Stimulated activated CD4-positive, alpha-beta T cell treated with anti-CD3 and anti-CD28 coated beads, Interleukin-4, amount 100 ng/mL, for 48 hours (primary cell): ENCODE data around the gene FBLN5.
"Not testable (repeated sequence)": the region's sequence is repeated elsewhere in the genome, so short reads cannot be mapped to it uniquely, and the experiment has no call there.

Source experiments
- DNase-seq, 2 donors: peaks; one replicate each; pipeline ENCODE4 v3.0.0-alpha.2; 2020; ENCODE audit warnings: low read depth in 2 of 2

FBLN5 gene

DNA sequence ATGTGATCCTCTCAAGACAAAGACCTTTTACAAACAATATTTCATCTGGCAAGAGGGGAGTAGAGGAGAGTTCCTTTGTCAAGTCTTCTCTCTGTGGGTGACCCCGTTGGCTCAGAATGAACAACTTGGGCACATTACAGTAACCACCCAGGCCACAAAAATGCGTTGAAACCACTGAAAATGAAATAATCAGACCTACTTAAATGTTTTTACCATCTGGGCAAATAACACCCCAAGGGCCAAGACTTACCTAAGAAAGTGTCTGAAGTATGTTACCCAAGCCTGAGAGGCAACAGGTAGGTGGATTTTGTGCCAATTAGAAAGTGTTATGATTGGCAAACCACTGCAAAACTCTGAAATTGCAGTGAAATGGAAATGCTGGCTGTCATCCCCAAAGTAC is 81.4 kb downstream of the FBLN5 start:
- DNase-seq, result no peak

GRCh38 chr14:91862417-91862816 is 85.1 kb downstream of the FBLN5 start:
- DNase-seq, result no peak

DNA sequence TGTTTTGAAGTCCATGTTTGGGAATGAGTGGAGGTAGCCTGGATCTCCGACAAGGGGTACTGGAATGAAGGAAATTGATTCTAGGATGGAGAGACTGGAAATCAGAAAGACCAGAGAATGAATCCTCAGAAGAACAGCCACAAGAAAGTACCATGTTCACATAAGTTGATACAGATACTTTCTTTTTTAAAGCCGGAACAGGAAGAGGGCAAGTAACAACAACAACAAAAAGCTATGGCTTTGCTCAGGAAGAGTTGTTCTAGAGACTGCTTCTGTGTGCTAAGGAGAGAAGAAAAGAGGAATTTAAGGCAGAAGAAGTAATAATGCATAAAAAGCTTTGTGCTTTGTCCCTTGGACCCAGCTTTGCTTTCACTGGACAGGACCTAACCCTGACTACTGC is 86.4 kb downstream of the FBLN5 start:
- no peak for DNase-seq

- DNase-seq, result no peak
Measured at GRCh38 chr14:91860238-91860637, 87.3 kb downstream of the FBLN5 start.

DNA sequence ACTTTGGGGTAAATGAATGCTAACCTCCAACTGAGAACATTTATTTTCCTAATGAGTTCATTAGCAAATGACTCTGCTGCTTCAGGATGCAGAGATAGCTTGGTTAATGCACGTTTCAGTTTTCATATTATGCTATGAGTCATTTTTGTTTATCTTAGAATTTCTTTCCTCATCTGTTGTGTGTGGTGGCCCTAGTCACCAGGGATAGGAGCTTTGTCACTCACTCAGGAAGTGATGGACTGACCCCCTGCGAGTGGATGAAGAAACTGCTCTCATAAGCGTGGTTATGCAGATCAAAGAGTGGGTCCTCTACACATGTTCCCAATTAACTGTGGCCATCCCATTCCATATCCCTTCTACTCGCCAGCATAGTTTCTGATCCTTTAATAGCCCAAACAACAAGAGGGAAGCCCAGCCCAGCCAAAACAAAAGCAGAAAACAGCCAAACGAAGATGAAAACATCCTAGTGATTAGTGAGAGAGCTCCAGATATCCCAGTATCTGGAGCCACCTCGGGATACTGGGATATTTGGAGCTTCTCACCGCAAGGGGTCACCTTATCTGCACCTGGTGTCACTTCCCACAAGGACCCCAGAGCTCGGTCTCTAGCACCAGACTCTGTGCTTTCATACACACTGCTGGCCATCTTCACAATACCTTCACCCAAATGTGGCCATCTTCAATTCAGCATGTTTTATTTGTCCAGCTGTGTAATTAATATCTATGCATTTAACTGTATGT is 88.8 kb downstream of the FBLN5 start:
- no peak for DNase-seq

DNA sequence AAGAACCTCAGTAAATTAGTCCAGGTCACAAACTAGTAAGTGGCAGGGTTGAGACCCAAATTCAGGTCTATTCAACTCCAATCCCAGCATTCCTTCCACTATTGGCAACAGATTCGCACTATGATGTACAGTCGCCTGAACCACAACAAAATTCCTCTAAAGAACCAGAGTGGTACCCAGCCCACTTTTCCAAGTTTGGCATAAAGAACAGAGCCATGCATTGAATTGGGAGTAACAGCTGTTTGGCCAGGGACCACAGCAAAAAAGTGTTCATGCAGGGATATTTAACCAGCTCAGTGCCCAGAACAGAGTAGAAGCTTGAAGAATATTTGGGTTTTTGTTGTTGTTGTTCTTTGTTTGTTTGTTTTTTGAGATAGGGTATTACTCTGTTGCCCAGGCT is 89.9 kb downstream of the FBLN5 start:
- DNase-seq, result no peak

DNA sequence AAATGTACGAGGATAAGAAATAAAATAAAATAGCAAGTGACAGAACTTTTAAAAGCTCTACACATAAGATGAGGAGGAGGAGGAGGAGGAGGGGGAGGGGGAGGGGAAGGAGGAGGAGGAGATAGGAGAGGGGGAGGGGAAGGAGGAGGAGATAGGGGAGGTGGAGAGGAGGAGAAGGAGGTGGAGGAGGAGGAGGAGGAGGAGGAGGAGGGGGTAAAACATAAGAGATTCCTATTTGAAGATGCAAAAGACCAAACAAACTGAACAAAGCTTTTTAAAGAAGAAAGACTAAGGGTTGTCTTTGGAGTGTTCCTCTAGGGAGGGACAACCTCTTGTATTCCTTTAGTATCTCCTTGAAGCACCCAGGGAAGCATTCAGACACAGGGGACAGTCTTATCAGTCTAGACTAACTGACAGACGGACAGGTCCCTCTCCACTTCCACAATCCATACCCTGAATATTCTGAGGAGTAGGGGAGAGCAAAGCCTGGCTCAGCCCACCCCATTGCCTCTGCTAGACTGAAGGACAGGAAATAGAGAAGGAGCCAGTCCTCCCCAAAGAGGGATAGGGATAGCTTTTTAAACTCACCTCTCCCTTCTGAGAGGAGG is 93.1 kb downstream of the FBLN5 start:
- DNase-seq, result no peak

GRCh38 chr14:91851563-91851962 is 95.9 kb downstream of the FBLN5 start:
- DNase-seq, result no peak

GRCh38 chr14:91848504-91849001 is 98.9 kb downstream of the FBLN5 start:
- DNase-seq, result no peak

DNA sequence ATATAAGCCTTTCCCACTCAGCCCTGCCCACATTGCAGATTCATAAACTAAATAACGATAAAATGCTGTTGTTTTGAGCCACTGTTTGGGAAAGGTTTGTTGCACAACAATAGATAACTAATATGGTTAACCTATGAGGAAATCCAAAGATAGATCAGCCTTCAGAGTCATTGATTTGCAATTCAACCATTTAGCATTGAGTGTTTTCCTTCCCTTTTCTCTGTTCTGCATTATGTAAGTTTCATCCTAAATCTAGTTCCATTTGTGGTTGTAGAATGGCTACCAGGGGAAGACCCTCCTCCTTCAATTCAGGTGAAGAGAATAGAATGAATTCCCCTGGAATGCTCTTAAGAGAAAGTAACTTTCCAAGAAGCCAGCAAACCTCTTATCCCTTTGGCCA is 99.8 kb downstream of the FBLN5 start:
- DNase-seq, result no peak

DNA sequence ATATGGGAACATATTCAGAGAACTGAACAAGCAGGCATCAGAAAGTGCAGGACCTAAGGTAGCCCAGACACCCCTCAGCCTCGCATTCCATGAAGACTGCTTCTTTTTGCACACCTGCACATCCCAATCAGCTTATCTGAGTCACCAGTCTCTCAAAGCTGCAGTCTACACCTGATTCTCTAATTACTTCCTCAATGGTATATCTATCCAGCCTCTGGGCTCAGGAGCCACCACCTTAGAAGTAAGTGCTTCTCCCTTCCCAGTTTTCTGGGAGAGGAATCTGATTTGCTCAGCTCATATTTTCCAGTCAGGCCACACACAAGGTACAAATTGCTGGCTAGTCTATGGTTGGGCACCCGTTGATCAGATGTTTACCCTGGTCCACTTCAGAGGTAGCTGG is 101.8 kb downstream of the FBLN5 start:
- no peak for DNase-seq

DNA sequence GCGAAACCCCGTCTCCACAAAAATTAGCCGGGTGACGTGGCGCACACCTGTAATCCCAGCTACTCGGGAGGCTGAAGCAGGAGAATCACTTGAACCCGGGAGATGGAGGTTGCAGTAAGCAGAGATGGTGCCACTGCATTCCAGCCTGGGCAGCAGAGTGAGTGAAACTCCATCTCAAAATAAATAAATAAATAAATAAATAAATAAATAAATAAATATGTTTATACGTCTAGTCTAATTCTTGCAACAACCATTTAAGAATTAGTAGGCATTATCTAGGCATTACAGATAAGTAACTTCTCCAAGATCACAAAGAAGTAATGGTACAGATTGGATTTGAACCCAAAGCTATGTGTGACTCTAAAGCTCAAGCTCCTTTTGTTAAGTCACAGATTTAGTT is 102.4 kb downstream of the FBLN5 start:
- not testable (repeated sequence) for DNase-seq

GRCh38 chr14:91844029-91844428 is 103.5 kb downstream of the FBLN5 start:
- DNase-seq, result no peak

- DNase-seq, result no peak
Measured at GRCh38 chr14:91843437-91843836, 104.1 kb downstream of the FBLN5 start.

- no peak for DNase-seq
Measured at GRCh38 chr14:91841065-91841464, 106.4 kb downstream of the FBLN5 start.

DNA sequence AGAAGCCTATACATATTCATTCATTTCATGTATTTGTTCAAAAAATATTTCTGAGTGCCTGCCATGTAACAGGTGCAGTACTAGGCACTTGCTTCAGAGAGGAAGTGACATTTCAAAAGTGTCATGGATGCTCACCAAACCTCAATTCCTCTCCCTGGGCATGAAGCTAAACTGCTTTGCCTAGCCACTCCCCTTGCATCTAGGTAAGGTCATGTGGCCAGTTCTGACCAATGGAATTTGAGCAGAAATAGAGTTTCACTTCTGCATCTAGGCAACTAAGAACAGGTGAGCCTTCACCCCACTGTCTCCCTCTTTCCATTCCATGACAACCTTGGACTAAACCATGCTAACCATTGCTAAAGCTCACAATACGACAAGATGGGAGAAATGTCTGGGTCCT is 107.7 kb downstream of the FBLN5 start:
- DNase-seq, result no peak

DNA sequence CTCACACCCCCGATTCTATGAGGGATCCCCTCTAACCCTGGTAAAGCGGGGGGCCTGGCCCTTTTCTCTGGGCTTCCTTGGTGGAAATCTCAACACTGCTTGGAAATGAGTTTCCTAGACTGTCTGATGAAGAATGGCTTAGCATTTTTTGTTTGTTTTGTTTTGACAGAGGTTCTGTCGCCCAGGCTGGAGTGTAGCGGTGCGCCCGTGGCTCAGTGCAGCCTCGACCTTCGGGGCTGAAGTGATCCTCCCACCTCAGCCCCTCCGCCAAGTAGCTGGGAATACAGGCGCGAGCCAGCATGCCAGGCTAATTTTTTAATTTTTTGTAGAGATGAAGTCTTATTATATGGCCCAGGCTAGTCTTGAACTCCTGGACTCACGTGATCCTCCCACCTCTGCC is 110.4 kb downstream of the FBLN5 start:
- DNase-seq, result no peak

DNA sequence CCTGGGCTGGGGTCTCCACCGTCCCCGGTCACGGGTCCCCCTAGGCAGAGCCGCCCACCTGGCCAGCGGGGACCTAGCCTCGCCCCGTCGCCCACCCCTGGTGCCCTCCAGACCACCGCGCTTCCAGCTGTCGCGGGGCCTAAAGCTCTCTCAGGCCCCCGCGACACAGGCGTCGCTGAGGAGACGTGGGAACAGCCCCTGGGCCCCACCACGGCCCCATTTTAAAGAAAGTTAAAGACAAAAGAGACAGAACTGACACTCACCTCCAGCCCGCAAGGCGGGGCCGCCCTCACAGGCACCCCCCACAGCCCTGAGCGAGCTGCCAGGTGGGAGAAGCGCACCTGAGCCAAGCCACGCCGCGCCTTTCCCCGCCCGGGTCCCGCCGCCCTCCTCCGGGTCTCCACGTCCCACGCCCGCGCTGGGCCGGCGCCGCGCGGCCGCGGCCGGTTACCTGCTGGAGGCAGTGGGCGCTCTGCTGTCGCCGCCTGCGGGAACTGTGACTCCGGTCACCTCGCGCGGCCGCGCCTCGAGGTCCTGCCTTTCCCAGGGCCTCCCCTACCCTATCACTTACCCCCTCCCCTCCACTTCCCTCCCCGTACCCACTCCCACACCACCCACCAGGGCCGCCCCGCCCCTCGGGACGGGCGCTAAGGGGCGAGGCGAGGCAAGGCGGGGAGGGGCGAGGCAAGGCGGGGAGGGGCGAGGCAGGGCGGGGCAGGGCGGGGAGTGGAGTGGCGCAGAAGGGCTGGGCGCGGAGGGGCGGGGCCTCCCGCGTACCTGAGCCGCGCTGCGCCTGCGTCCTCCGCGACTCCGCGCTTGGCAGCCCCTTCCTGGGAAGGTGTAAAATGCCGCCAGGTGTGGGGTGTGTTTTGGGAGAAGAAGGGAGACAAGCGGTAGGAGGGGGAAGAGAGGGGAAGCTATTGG is 111.3 kb downstream of the FBLN5 start:
- peak; percentile 87 to 92 for DNase-seq

DNA sequence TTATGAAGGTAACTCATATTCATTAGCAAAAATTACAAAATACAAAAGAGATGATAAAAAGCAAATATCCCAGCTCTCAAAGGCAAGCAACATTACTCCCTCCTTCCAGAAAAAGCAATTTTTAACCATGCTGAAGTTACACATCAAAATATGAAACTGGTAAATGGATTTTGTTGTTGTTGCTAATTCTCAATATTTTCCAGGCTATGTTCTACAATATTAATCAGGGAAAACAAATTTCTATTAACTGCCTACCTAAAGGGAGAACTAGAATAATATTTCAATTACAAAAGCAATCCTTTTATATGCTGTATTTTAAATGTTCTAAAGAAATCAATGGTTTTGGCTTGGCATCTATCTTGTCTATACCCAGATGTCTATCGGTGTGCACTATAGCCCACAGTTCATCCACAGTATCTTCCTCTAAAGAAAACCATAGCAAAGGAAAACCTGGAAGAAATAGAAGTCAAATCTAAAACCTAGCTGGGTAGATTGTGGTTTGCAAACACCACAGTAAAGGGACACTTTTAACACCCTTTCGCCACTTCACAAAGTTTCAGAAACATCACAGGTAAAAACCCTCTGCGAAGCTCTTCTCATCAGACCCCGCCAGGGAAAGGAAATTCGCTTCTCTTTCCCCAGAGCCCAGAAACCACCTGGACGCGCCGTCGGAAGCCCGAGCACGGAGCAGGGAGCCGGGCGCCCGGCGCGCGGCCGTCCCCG is 112.1 kb downstream of the FBLN5 start:
- DNase-seq, result peak in 1 of 2 donors; percentile 10

- DNase-seq, result no peak
Measured at GRCh38 chr14:91834571-91834970, 112.9 kb downstream of the FBLN5 start.

DNA sequence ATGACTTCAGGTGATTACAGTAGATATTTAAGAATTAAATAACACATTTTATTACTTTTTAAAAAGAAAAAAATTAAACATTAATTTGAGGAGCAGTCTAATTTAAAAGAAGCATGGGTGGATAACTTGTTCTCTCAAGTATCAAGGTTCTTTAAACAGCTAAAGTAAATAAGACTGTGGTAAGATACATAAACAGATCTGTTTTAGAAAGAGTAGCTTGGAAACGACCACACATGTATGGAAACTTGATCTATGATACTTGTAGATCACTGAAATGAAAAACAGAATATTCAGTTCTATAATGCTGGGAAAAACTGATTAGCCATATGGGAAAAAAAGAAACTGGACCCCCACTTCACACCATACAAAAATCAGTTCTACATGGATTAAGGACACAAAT is 116.2 kb downstream of the FBLN5 start:
- DNase-seq, result no peak

DNA sequence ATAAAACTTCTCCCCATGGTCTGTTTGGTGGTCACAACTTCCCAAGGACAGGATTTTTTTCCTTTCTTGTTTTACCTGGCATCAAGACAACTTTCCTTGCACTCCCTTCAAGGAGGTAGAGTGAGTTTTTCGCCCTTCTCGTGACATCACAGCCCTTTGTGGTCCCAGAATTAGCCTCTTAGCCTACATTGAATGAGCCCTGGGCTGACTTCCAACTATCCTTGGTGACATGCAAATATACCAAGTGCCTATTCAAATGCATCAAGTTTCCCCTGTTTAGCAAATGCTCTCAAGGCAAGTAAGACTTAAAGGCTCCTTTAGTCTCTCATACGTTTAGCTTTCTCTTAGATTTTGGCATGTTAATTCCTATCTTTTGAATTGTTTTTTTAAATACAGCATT is 116.7 kb downstream of the FBLN5 start:
- DNase-seq, result no peak
